ENCODE data around the gene MTMR6. TPM values are rescaled to one million over a fixed set of nuclear protein-coding genes. Genes with fewer than 3 reads are reported as not detected.

MTMR6 gene
- total RNA-seq, 1 experiment from 2014 or later, result 9.7 TPM

GRCh38 chr13:25295228-25295627 lies 7.9 kb upstream of the MTMR6 start:
- no TSS peak for BruUV-seq (replicated peaks)
- CTCF ChIA-PET, result no interaction called here

GRCh38 chr13:25292301-25292700 lies 5.0 kb upstream of the MTMR6 start:
- Histone ChIP-seq H3K9me3 (ENCODE audit: control insufficient read depth, insufficient read depth, low read depth, low read length) (no peaks in the 10 kb centered on the region), H3K27me3 (ENCODE audit: control insufficient read depth, insufficient read depth, low read length) (no peaks in the 10 kb centered on the region), H3K27ac (ENCODE audit: low read length) (no peak overlapping the region), H3K36me3 (ENCODE audit: control insufficient read depth, insufficient read depth, low read length) (no peaks in the 10 kb centered on the region), H3K4me1 (ENCODE audit: control insufficient read depth, insufficient read depth, low read length) (no peaks in the 10 kb centered on the region), H3K4me3 (ENCODE audit: low read depth in 2 of 2, low read length in 2 of 2) (no peak overlapping the region)
- intact Hi-C loops (cut with micrococcal nuclease; ENCODE audit: unreplicated experiment), result no loop called here
- TF ChIP-seq TCF7L2 (IDR thresholded peaks at IDR 0.05; ENCODE audit: low read depth, low read length), result no peak
- no peak for TF ChIP-seq REST (IDR thresholded peaks at IDR 0.05; ENCODE audit: insufficient read depth in 1 of 2, low read depth in 2 of 2, low read length in 1 of 2)
- no peak for TF ChIP-seq SIN3A (IDR thresholded peaks at IDR 0.05; ENCODE audit: borderline replicate concordance, insufficient read depth, low read depth, low read length)
- TF ChIP-seq, protein P1, sequence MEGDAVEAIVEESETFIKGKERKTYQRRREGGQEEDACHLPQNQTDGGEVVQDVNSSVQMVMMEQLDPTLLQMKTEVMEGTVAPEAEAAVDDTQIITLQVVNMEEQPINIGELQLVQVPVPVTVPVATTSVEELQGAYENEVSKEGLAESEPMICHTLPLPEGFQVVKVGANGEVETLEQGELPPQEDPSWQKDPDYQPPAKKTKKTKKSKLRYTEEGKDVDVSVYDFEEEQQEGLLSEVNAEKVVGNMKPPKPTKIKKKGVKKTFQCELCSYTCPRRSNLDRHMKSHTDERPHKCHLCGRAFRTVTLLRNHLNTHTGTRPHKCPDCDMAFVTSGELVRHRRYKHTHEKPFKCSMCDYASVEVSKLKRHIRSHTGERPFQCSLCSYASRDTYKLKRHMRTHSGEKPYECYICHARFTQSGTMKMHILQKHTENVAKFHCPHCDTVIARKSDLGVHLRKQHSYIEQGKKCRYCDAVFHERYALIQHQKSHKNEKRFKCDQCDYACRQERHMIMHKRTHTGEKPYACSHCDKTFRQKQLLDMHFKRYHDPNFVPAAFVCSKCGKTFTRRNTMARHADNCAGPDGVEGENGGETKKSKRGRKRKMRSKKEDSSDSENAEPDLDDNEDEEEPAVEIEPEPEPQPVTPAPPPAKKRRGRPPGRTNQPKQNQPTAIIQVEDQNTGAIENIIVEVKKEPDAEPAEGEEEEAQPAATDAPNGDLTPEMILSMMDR (IDR thresholded peaks at IDR 0.05), result no peak
- no peak for TF ChIP-seq POLR2AphosphoS5 (IDR thresholded peaks at IDR 0.05; ENCODE audit: low read depth, low read length)
- no TSS peak for BruUV-seq (replicated peaks)
- in situ Hi-C loops (cut with HindIII; ENCODE audit: low pct_unique_long_range_greater_than_20kb, low sequenced_read_pairs), result no loop called here
- POLR2A ChIA-PET, result interaction anchor here (0.6 kb wide), 1 partner anchor 1375 kb away, joined by 10 read pairs; no protein-coding TSS in a partner anchor
- CTCF ChIA-PET, result no interaction called here
- DNase-seq (ENCODE audit: low read depth, low spot score), result no peak
- no peak for ATAC-seq

More at GRCh38 chr13:25295228-25295627, 7.9 kb upstream of the MTMR6 start:
- no peaks in the 10 kb centered on the region for H3K36me3 ChIP-seq (ENCODE audit: control insufficient read depth, insufficient read depth, low read length)
- DNase-seq (ENCODE audit: low read depth, low spot score) (no peak), ATAC-seq (no peak)
- no peaks in the 10 kb centered on the region for H3K4me1 ChIP-seq (ENCODE audit: control insufficient read depth, insufficient read depth, low read length)
- no peak overlapping the region for H3K4me3 ChIP-seq (ENCODE audit: low read depth in 2 of 2, low read length in 2 of 2)
- in situ Hi-C loops (cut with HindIII; ENCODE audit: low pct_unique_long_range_greater_than_20kb, low sequenced_read_pairs), result no loop called here
- TF ChIP-seq SIN3A (IDR thresholded peaks at IDR 0.05; ENCODE audit: borderline replicate concordance, insufficient read depth, low read depth, low read length) (no peak), REST (IDR thresholded peaks at IDR 0.05; ENCODE audit: insufficient read depth in 1 of 2, low read depth in 2 of 2, low read length in 1 of 2) (no peak), TCF7L2 (IDR thresholded peaks at IDR 0.05; ENCODE audit: low read depth, low read length) (no peak), POLR2AphosphoS5 (IDR thresholded peaks at IDR 0.05; ENCODE audit: low read depth, low read length) (no peak)
- TF ChIP-seq, protein P1 (IDR thresholded peaks at IDR 0.05), result no peak
- H3K27ac ChIP-seq (ENCODE audit: low read length), result no peak overlapping the region
- no peaks in the 10 kb centered on the region for H3K27me3 ChIP-seq (ENCODE audit: control insufficient read depth, insufficient read depth, low read length)
- intact Hi-C loops (cut with micrococcal nuclease; ENCODE audit: unreplicated experiment), result no loop called here
- POLR2A ChIA-PET, result no interaction called here
- no peaks in the 10 kb centered on the region for H3K9me3 ChIP-seq (ENCODE audit: control insufficient read depth, insufficient read depth, low read depth, low read length)

Data from Panc1 (cell line).